Panc1 (cell line): ENCODE data around the gene HK1. TPM values are rescaled to one million over a fixed set of nuclear protein-coding genes. Genes with fewer than 3 reads are reported as not detected.

ENCODE experiments used
- ATAC-seq: fragments of 200-7000 bp; cut with Tn5 transposase; 2 replicates; pipeline ENCODE4 v1.9.1; 2020; ENCODE audit warnings: mild to moderate bottlenecking, moderate library complexity
- BruUV-seq: library from RNA; stranded (reverse); fragments of 400-500 nt; replicated peaks from 2 replicates; lab custom pipeline; 2021; lab: Mats Ljungman, UMichigan
- CTCF ChIA-PET: fragments of 300-600 bp; sonication (Branson Sonifier 250); formaldehyde crosslinking; loops from one replicate; lab custom pipeline; 2022; ENCODE audit warnings: antibody characterized with exemption; lab: Charles Lee
- POLR2A ChIA-PET: fragments of 300-600 bp; sonication (Branson Sonifier 250); formaldehyde crosslinking; loops from one replicate; lab custom pipeline; 2022; ENCODE audit warnings: antibody characterized with exemption; lab: Charles Lee
- DNase-seq: peaks from one replicate; pipeline ENCODE4 v3.0.0-alpha.2; 2010; ENCODE audit warnings: low read depth, low spot score
- H3K27ac ChIP-seq: 2 replicates; pipeline ENCODE4 v1.5.1; 2011; ENCODE audit warnings: mild to moderate bottlenecking, low read length, inconsistent platforms
- H3K27me3 ChIP-seq: fragments of 200-500 bp; sonication (Bioruptor generic); 2 replicates; pipeline ENCODE4 v1.6.0; 2014; ENCODE audit warnings: low read length, inconsistent platforms; ENCODE audit not compliant: control insufficient read depth, insufficient read depth
- H3K36me3 ChIP-seq: fragments of 200-500 bp; sonication (Bioruptor generic); 2 replicates; pipeline ENCODE4 v1.5.1; 2014; ENCODE audit warnings: inconsistent platforms, mild to moderate bottlenecking, low read length, moderate library complexity; ENCODE audit not compliant: control insufficient read depth, insufficient read depth
- H3K4me1 ChIP-seq: 2 replicates; pipeline ENCODE4 v1.5.1; 2011; ENCODE audit warnings: inconsistent platforms, mild to moderate bottlenecking, low read length, moderate library complexity; ENCODE audit not compliant: control insufficient read depth, insufficient read depth
- H3K4me3 ChIP-seq, 2 experiments: 2 replicates each; pipeline ENCODE4 v1.5.1; 2011 to 2012; ENCODE audit warnings: low read depth in 2 of 2, low read length in 2 of 2, mild to moderate bottlenecking in 2 of 2, inconsistent platforms in 1 of 2, moderate library complexity in 1 of 2
- H3K9me3 ChIP-seq: fragments of 200-500 bp; sonication (Bioruptor generic); 2 replicates; pipeline ENCODE4 v1.5.1; 2014; ENCODE audit warnings: low read depth, mild to moderate bottlenecking, inconsistent platforms, low read length, moderate library complexity; ENCODE audit not compliant: control insufficient read depth, insufficient read depth
- POLR2AphosphoS5 ChIP-seq: IDR thresholded peaks from 2 replicates; pipeline ENCODE4 v1.6.1; 2012; ENCODE audit warnings: mild to moderate bottlenecking, low read depth, low read length, moderate library complexity
- SIN3A ChIP-seq: IDR thresholded peaks from 2 replicates; pipeline ENCODE4 v1.6.1; 2012; ENCODE audit warnings: low read depth, mild to moderate bottlenecking, low read length, moderate library complexity, borderline replicate concordance; ENCODE audit not compliant: insufficient read depth
- TCF7L2 ChIP-seq: IDR thresholded peaks from 2 replicates; pipeline ENCODE4 v1.6.1; 2011; ENCODE audit warnings: mild to moderate bottlenecking, low read depth, low read length, inconsistent platforms
- in situ Hi-C: cut with HindIII; loops from 2 replicates; pipeline ENCODE4 v1.10.0; 2016; ENCODE audit warnings: low sequenced_read_pairs, low pct_unique_long_range_greater_than_20kb
- intact Hi-C: fragments of 100-400 bp; cut with micrococcal nuclease; formaldehyde crosslinking; loops from one replicate; pipeline ENCODE4 v1.10.0; 2022; ENCODE audit not compliant: unreplicated experiment
- total RNA-seq: library from RNA; stranded (reverse); gene quantifications from one replicate; pipeline ENCODE4 v1.2.1, GENCODE V29; 2021; ENCODE audit not compliant: unreplicated experiment
- TF ChIP-seq, protein P1 (sequence below): fragments of 450-650 bp; IDR thresholded peaks from 2 replicates; pipeline ENCODE4 v1.5.1; 2017; ENCODE audit warnings: mild to moderate bottlenecking
- TF ChIP-seq, protein P2 (sequence below), 2 experiments: IDR thresholded peaks; 2 replicates each; pipeline ENCODE4 v1.6.1; 2011 to 2012; ENCODE audit warnings: low read depth in 2 of 2, control low read depth in 1 of 2, low read length in 1 of 2, mild to moderate bottlenecking in 1 of 2, moderate library complexity in 1 of 2; ENCODE audit not compliant: insufficient read depth in 1 of 2

Gene HK1
- total RNA-seq, 1 experiment from 2014 or later = 74.4 TPM

DNA sequence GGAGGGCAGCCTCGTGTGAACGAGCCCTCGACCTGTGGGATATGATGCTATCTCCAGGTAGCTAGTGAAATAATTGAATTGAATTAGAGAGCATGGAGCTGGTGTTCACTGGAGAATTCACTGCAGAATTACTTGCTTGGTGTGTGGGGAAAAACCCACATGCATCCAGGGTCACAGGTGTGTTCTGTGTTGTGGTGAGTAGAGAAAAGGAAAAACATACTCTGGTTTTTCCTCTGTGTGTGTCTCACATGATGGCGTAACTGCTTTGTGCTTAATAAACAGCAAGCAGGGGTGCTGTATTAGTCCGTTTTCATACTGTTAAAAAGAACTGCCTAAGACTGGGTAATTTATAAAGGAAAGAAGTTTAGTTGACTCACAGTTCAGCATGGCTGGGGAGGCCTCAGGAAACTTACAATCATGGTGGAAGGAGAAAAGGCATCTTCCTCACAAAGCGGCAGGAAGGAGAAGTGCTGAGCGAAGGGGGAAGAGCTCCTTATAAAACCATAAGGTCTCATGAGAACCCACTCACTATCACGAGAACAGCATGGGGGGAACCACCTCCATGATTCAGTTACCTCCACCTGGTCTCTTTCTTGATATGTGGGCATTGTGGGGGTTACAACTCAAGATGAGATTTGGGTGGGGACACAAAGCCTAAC lies 75.8 kb downstream of the HK1 start:
- no peak overlapping the region for H3K27ac ChIP-seq
- H3K36me3 ChIP-seq = no peaks in the 10 kb centered on the region
- DNase-seq (no peak), ATAC-seq (no peak)
- H3K4me3 ChIP-seq = no peak overlapping the region
- no TSS peak for BruUV-seq
- H3K27me3 ChIP-seq = no peaks in the 10 kb centered on the region
- CTCF ChIA-PET = no interaction called here
- POLR2A ChIA-PET = no interaction called here
- H3K9me3 ChIP-seq = no peaks in the 10 kb centered on the region
- intact Hi-C loops = no loop called here
- TF ChIP-seq, protein P1, sequence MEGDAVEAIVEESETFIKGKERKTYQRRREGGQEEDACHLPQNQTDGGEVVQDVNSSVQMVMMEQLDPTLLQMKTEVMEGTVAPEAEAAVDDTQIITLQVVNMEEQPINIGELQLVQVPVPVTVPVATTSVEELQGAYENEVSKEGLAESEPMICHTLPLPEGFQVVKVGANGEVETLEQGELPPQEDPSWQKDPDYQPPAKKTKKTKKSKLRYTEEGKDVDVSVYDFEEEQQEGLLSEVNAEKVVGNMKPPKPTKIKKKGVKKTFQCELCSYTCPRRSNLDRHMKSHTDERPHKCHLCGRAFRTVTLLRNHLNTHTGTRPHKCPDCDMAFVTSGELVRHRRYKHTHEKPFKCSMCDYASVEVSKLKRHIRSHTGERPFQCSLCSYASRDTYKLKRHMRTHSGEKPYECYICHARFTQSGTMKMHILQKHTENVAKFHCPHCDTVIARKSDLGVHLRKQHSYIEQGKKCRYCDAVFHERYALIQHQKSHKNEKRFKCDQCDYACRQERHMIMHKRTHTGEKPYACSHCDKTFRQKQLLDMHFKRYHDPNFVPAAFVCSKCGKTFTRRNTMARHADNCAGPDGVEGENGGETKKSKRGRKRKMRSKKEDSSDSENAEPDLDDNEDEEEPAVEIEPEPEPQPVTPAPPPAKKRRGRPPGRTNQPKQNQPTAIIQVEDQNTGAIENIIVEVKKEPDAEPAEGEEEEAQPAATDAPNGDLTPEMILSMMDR = no peak
- TF ChIP-seq, protein P2, sequence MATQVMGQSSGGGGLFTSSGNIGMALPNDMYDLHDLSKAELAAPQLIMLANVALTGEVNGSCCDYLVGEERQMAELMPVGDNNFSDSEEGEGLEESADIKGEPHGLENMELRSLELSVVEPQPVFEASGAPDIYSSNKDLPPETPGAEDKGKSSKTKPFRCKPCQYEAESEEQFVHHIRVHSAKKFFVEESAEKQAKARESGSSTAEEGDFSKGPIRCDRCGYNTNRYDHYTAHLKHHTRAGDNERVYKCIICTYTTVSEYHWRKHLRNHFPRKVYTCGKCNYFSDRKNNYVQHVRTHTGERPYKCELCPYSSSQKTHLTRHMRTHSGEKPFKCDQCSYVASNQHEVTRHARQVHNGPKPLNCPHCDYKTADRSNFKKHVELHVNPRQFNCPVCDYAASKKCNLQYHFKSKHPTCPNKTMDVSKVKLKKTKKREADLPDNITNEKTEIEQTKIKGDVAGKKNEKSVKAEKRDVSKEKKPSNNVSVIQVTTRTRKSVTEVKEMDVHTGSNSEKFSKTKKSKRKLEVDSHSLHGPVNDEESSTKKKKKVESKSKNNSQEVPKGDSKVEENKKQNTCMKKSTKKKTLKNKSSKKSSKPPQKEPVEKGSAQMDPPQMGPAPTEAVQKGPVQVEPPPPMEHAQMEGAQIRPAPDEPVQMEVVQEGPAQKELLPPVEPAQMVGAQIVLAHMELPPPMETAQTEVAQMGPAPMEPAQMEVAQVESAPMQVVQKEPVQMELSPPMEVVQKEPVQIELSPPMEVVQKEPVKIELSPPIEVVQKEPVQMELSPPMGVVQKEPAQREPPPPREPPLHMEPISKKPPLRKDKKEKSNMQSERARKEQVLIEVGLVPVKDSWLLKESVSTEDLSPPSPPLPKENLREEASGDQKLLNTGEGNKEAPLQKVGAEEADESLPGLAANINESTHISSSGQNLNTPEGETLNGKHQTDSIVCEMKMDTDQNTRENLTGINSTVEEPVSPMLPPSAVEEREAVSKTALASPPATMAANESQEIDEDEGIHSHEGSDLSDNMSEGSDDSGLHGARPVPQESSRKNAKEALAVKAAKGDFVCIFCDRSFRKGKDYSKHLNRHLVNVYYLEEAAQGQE (IDR thresholded peaks at IDR 0.05; ENCODE audit: insufficient read depth in 1 of 2, low read depth in 2 of 2, low read length in 1 of 2) = no peak
- TF ChIP-seq POLR2AphosphoS5 = no peak
- TF ChIP-seq SIN3A = no peak
- no peak for TF ChIP-seq TCF7L2
- no peaks in the 10 kb centered on the region for H3K4me1 ChIP-seq
- in situ Hi-C loops = no loop called here

DNA sequence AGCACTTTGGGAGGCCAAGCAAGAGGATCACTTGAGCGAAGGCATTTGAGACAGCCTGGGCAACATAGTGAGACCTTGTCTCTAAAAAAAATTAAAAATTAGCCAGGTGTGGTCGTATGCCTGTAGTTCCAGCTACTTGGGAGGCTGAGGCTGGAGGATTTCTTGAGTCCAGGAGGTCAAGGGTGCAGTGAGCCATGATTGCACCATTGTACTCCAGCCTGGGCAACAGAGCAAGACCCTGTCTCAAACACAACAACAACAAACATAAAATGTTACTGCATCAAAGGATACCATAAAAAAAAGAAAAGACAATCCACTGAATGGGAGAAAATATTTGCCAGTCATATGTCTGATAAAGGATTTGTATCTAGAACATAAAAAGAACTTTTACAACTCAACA lies 77.9 kb downstream of the HK1 start:
- no TSS peak for BruUV-seq
- Histone ChIP-seq H3K27me3 (no peaks in the 10 kb centered on the region), H3K4me1 (peaks cover 11% of the 10 kb centered on the region), H3K4me3 (no peak overlapping the region), H3K27ac (no peak overlapping the region), H3K36me3 (no peaks in the 10 kb centered on the region), H3K9me3 (no peaks in the 10 kb centered on the region)
- ATAC-seq (no peak), DNase-seq (no peak)
- TF ChIP-seq POLR2AphosphoS5 = no peak
- intact Hi-C loops (no loop called here), in situ Hi-C loops (no loop called here)
- POLR2A ChIA-PET = no interaction called here
- CTCF ChIA-PET = interaction anchor here (0.6 kb wide), 1 partner anchor 151 kb away, joined by 12 read pairs; no protein-coding TSS in a partner anchor

DNA sequence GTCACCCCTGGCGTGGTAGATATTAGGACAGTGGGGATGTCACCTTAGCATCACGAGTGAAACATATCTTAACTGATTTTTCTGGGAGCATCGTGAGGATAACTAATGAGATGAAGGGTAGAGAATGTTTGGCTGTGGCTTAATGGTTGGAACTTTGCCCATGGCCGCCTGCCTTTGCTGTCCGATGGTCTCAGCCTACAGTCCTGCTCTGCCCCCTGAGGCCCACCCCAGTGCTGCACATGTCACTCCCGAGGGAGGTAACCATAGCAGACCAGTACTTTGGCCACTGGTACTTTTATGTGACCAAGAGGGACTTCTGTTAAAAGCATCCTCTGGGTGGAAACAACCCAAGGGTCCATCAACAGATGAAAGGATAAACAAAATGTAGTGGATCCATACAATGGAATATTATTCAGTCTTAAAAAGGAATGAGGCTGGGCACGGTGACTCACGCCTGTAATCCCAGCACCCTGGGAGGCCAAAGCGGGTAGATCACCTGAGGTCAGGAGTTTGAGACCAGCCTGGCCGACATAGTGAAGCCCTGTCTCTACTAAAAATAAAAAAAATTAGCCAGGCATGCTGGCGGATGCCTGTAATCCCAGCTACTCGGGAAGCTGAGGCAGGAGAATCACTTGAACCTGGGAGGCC lies 80.0 kb downstream of the HK1 start:
- in situ Hi-C loops = no loop called here
- DNase-seq = no peak
- Histone ChIP-seq H3K4me3 (no peak overlapping the region), H3K4me1 (peaks cover 13% of the 10 kb centered on the region), H3K36me3 (no peaks in the 10 kb centered on the region), H3K9me3 (no peaks in the 10 kb centered on the region), H3K27me3 (no peaks in the 10 kb centered on the region), H3K27ac (no peak overlapping the region)
- ChIA-PET CTCF (no interaction called here), POLR2A (no interaction called here)
- no peak for ATAC-seq
- BruUV-seq = no TSS peak
- no peak for TF ChIP-seq TCF7L2
- TF ChIP-seq, protein P2 (IDR thresholded peaks at IDR 0.05; ENCODE audit: insufficient read depth in 1 of 2, low read depth in 2 of 2, low read length in 1 of 2) = no peak
- TF ChIP-seq, protein P1 = no peak
- no peak for TF ChIP-seq SIN3A
- TF ChIP-seq POLR2AphosphoS5 = no peak
- intact Hi-C loops = no loop called here
